ENCODE data around the gene GOLGA6L2.

DNA sequence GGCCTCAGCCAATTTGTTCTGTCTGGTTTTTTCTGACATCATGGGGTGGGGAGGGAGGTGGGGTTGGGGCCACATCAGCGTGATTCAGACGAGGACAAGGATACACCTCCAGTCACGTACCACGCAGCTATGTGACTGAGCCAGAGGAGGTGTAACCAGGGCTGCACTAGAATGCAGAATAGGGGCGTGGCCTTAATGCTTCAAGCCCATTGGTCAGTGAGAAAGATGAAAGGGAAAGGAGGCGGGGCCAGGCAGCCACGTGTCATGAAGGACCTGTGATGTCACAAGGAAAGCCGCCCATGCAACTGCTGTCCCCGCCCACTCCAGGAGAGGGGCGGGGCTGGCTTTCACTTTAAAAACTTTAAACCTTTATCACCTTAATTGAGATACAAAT lies at the start of gene GOLGA6L2:
- TF ChIP-seq, protein P1, sequence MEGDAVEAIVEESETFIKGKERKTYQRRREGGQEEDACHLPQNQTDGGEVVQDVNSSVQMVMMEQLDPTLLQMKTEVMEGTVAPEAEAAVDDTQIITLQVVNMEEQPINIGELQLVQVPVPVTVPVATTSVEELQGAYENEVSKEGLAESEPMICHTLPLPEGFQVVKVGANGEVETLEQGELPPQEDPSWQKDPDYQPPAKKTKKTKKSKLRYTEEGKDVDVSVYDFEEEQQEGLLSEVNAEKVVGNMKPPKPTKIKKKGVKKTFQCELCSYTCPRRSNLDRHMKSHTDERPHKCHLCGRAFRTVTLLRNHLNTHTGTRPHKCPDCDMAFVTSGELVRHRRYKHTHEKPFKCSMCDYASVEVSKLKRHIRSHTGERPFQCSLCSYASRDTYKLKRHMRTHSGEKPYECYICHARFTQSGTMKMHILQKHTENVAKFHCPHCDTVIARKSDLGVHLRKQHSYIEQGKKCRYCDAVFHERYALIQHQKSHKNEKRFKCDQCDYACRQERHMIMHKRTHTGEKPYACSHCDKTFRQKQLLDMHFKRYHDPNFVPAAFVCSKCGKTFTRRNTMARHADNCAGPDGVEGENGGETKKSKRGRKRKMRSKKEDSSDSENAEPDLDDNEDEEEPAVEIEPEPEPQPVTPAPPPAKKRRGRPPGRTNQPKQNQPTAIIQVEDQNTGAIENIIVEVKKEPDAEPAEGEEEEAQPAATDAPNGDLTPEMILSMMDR (IDR thresholded peaks at IDR 0.05; ENCODE audit: insufficient read depth, low read depth, low read length): no peak
- TF ChIP-seq EZH2 (IDR thresholded peaks at IDR 0.05; ENCODE audit: insufficient read depth, low read length): no peak

Measured in astrocyte (in vitro differentiated cells and primary cell).